Motor neuron (in vitro differentiated cells): Measurements from ENCODE around the gene TRAF3. TPM values are rescaled to one million over a fixed set of nuclear protein-coding genes. Genes with fewer than 3 reads are reported as not detected.
"Not testable (repeated sequence)": the region's sequence is repeated elsewhere in the genome, so short reads cannot be mapped to it uniquely, and the experiment has no call there.

Experiments used
- ATAC-seq, 8 experiments: fragments of 200-7000 bp; cut with Tn5 transposase; replicated peaks in 6 of 8; 2 replicates each; pipeline ENCODE4 v1.8.0; 2021; ENCODE audit warnings: mild to moderate bottlenecking in 8 of 8, moderate library complexity in 8 of 8
- H3K27ac ChIP-seq, 2 donors: fragments of 250-450 bp; sonication (Bioruptor Pico); 2 replicates each; pipeline ENCODE4 v1.9.0; 2021; ENCODE audit warnings: antibody characterized with exemption in 2 of 2, mild to moderate bottlenecking in 2 of 2, moderate library complexity in 1 of 2
- H3K4me1 ChIP-seq, 2 donors: fragments of 250-450 bp; sonication (Bioruptor Pico); replicated peaks in 1 of 2; 2 replicates each; pipeline ENCODE4 v1.6.1; 2021; ENCODE audit warnings: antibody characterized with exemption in 2 of 2, mild to moderate bottlenecking in 2 of 2, moderate library complexity in 1 of 2
- H3K4me3 ChIP-seq, 5 donors: fragments of 250-450 bp; sonication (Bioruptor Pico); 2 replicates each; pipeline ENCODE4 v1.9.0; 2021; ENCODE audit warnings: antibody characterized with exemption in 5 of 5, mild to moderate bottlenecking in 5 of 5, moderate library complexity in 4 of 5
- WGBS, 10 experiments: fragments of 450-650 bp; shearing (Covaris generic); methylation state at CpG; one replicate each; pipeline ENCODE4 v1.0.0; 2022; 5-methylcytosine and 5-hydroxymethylcytosine counted together
- in situ Hi-C, 9 experiments: fragments of 400-800 bp; cut with MboI; loops; one replicate each; pipeline ENCODE4 v1.15.0; 2021; ENCODE audit warnings: low sequenced_read_pairs in 9 of 9, low pct_unique_long_range_greater_than_20kb in 2 of 9; ENCODE audit not compliant: unreplicated experiment in 9 of 9
- total RNA-seq, 8 experiments: library from RNA; unstranded; fragments of 300-600 nt; gene quantifications; 2 replicates each; pipeline versions ENCODE4 v1.2.3 to v1.2.4, GENCODE V29; 2022

The TRAF3 gene
- total RNA-seq, 8 experiments from 2014 or later, result 12.7 to 35.7 (median 17.7) TPM

DNA sequence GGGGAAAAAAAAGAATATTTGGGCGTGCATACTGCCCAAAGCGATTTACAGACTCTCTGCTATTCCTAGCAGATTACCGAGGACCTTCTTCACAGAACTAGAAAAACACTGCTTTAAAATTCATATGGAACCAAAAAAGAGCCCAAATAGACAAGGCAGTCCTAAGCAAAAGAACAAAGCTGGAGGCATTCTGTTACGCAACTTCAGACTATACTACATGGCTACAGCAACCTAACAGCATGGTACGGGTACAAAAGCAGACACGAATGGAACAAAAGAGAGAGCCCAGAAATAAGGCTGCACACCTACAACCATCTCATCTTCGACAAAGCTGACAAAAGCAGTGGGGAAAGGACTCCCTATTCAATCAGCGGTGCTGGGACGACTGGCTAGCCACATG is 56.7 kb downstream of the TRAF3 start:
- in situ Hi-C loops, result no loop called here
- WGBS, 10 experiments, result 83 to 100% (median 94%) methylated on average over 1 to 5 of the region's 9 CpGs; no CpG with 5 or more reads in 3 of the 10 experiments
- no peak for ATAC-seq
- H3K4me1 ChIP-seq, result peaks cover 27 to 31% of the 10 kb centered on the region in 2 donors
- no peak overlapping the region for H3K4me3 ChIP-seq
- H3K27ac ChIP-seq, result peak overlapping the region in 1 of 2 donors; percentile 30

GRCh38 chr14:102835959-102836358 is 58.7 kb downstream of the TRAF3 start:
- peaks cover 12 to 16% of the 10 kb centered on the region in 2 donors for H3K4me1 ChIP-seq
- in situ Hi-C loops, result no loop called here
- ATAC-seq, result no peak
- H3K4me3 ChIP-seq, result no peak overlapping the region
- H3K27ac ChIP-seq, result no peak overlapping the region
- WGBS, 10 experiments, result 80 to 100% (median 93%) methylated on average over 1 to 5 of the region's 5 CpGs; no CpG with 5 or more reads in 3 of the 10 experiments

DNA sequence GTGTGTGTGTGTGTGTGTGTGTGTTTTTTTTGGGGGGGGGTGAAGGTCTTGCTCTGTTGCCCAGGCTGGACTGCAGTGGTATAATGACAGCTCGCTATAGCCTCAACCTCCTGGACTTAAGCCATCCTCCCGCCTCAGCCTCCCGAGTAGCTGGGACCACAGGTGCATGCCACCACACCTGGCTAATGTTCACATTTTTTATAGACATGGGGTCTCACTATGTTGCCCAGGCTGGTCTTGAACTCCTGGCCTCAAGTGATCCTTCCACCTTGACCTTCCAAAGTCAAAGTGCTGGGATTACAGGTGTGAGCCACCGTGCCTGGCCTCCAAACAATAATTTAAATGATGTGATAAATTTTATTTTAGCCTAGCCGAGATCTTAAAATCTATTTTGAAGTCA is 59.9 kb downstream of the TRAF3 start:
- H3K27ac ChIP-seq, in situ Hi-C loops, ATAC-seq, H3K4me3 ChIP-seq: not testable (repeated sequence)
- 74 to 100% (median 96%) methylated on average over 1 to 5 of the region's 5 CpGs; no CpG with 5 or more reads in 1 of the 10 experiments for WGBS, 10 experiments
- H3K4me1 ChIP-seq, result peaks cover 10 to 12% of the 10 kb centered on the region in 2 donors

- ATAC-seq, result peak in 5 of 8 experiments; percentile 46 to 64 (median 59)
- H3K27ac ChIP-seq, result no peak overlapping the region
- in situ Hi-C loops, result no loop called here
- no peak overlapping the region for H3K4me3 ChIP-seq
- peaks cover 10 to 12% of the 10 kb centered on the region in 2 donors for H3K4me1 ChIP-seq
- WGBS, 10 experiments, result 25 to 100% (median 45%) methylated on average over 1 to 4 of the region's 4 CpGs; no CpG with 5 or more reads in 2 of the 10 experiments
Observed at GRCh38 chr14:102838501-102838900, 61.3 kb downstream of the TRAF3 start.

DNA sequence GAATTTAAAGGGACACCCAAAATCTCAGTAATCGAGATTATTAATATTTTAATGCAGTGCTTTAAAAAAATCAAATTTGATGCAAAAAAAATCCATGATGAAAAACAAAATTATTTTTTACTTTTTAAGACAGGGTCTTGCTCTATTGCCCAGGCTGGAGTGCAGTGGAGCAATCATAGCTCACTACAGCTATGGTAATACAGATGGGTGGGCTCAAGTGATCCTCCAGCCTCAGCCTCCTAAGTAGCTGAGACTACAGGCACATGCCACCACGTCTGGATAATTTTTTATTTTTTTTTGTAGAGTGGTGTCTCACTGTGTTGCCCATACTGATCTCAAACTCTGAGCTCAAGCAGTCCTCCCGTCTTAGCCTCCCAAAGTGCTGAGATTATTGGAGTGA is 62.9 kb downstream of the TRAF3 start:
- Histone ChIP-seq H3K4me1 (peaks cover 10 to 12% of the 10 kb centered on the region in 2 donors), H3K27ac (no peak overlapping the region), H3K4me3 (no peak overlapping the region)
- no peak for ATAC-seq
- WGBS, 10 experiments, result 50 to 100% (median 83%) methylated on average over 1 to 3 of the region's 3 CpGs; no CpG with 5 or more reads in 3 of the 10 experiments
- in situ Hi-C loops, result no loop called here

DNA sequence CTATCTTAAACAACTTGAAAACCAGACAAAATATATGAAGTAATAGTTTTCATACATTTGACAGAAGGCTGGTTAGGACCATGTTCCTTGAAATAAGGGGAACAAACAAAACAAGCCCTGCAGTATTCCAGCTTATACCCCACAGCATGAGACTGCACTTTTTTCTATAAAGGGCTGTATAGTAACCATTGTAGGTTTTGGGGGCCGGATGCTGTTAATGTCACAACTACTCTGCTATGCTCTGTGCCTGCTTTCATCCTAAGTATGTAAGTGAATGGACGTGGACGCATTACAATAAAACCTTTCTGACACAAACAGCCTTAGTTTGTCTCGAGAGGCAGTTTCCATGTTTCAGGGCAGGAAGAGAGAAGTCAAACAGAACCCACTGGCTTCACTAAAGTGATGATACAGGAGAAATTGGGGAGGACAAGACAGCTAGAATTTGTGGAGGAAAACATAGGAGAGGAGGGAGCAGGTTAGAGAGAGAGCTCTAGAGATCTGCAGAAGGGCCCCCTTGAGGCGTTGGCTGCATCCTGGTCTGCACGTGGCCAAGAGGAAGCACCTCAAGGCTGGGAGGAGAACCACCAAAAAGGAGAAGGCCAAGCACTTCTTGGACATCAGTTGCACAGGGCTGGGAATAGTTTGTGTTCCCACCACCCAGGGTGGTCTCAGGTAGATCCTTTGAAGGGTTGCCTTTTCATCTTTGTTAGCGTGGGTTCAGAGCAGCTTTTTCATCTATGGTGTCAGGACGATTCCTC is 63.7 kb downstream of the TRAF3 start:
- WGBS, 10 experiments, result 44 to 100% (median 82%) methylated on average over 1 to 7 of the region's 8 CpGs; no CpG with 5 or more reads in 2 of the 10 experiments
- Histone ChIP-seq H3K4me3 (no peak overlapping the region), H3K27ac (no peak overlapping the region), H3K4me1 (peaks cover 10 to 12% of the 10 kb centered on the region in 2 donors)
- peak in 2 of 8 experiments; percentile 26 to 27 for ATAC-seq
- in situ Hi-C loops, result no loop called here

DNA sequence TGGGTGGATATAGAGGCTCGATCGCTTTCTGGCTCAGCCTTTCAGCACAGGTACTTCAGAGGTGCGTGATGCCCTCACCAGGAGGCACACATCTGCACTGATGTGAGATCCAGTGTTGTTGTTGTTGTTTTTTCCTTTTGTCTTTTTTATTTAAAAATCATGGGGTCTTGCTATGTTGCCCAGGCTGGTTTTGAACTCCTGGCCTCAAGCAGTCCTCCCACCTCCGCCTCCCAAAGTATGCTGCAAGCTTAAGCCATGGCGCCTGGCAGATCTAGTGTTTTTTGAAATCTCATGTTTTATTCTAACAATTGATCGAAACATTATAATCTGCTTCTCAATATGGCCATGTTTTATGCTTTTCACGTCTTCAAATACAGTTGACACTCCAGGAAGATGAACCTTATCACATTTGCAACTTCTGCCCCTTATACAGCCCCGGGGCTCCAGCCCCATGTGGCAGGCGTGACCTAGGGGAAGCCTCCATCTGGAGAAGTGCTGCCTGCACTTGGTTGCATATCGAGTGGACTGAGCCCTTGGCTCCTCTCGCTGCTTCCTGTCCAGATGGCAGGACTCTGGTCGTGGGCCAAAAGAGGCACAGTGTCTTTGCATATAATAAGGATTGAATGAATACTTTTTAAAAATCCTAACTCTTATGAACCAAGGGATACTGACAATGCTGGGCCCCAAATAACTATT is 71.7 kb downstream of the TRAF3 start:
- in situ Hi-C loops, result no loop called here
- ATAC-seq, result peak; percentile 49 to 99 (median 78)
- WGBS, 10 experiments, result 38 to 96% (median 66%) methylated on average over 1 to 10 of the region's 12 CpGs; no CpG with 5 or more reads in 3 of the 10 experiments
- Histone ChIP-seq H3K4me3 (no peak overlapping the region), H3K4me1 (peaks cover 3 to 12% of the 10 kb centered on the region in 2 donors), H3K27ac (peak overlapping the region in 1 of 2 donors; percentile 46)

GRCh38 chr14:102849526-102850379 is 72.5 kb downstream of the TRAF3 start:
- in situ Hi-C loops, result no loop called here
- Histone ChIP-seq H3K4me1 (peaks cover 3 to 12% of the 10 kb centered on the region in 2 donors), H3K4me3 (no peak overlapping the region), H3K27ac (no peak overlapping the region)
- peak; percentile 64 to 91 (median 82) for ATAC-seq
- WGBS, 10 experiments, result 27 to 76% (median 56%) methylated on average over 1 to 6 of the region's 6 CpGs

GRCh38 chr14:102853648-102854047 is 76.4 kb downstream of the TRAF3 start:
- in situ Hi-C loops, result no loop called here
- ATAC-seq, result no peak
- Histone ChIP-seq H3K4me1 (peaks cover 11 to 19% of the 10 kb centered on the region in 2 donors), H3K4me3 (no peak overlapping the region), H3K27ac (no peak overlapping the region)
- WGBS, 10 experiments, result 85 to 100% (median 100%) methylated on average over 1 to 7 of the region's 7 CpGs; no CpG with 5 or more reads in 3 of the 10 experiments

- ATAC-seq, result no peak
- H3K27ac ChIP-seq, result no peak overlapping the region
- no peak overlapping the region for H3K4me3 ChIP-seq
- in situ Hi-C loops, result no loop called here
- 86 to 100% (median 96%) methylated on average over 2 to 4 of the region's 4 CpGs; no CpG with 5 or more reads in 2 of the 10 experiments for whole genome bisulfite sequencing, 10 experiments
- H3K4me1 ChIP-seq, result peaks cover 10 to 17% of the 10 kb centered on the region in 2 donors
Observed at GRCh38 chr14:102854091-102854703, 76.9 kb downstream of the TRAF3 start.

DNA sequence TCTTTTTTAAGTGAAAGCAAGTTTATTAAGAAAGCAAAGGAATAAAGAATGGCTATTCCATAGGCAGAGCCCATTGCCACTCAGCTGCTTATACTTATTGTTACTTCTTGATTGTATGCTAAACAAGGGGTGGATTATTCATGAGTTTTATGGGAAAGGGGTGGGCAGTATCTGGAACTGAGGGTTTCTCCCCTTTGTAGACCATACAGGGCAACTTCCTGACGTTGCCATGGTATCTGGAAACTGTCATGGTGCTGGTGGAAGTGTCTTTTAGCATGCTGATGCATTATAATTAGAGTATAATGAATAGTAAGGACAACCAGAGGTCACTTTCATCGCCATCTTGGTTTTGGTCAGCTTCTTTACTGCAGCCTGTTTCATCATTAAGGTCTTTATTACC is 78.9 kb downstream of the TRAF3 start:
- Histone ChIP-seq H3K4me3 (no peak overlapping the region), H3K4me1 (peaks cover 7 to 8% of the 10 kb centered on the region in 2 donors), H3K27ac (peak overlapping the region in 1 of 2 donors; percentile 80)
- peak in 7 of 8 experiments; percentile 46 to 89 (median 76) for ATAC-seq
- 33 to 100% (median 75%) methylated on average over 1 to 2 of the region's 2 CpGs; no CpG with 5 or more reads in 3 of the 10 experiments for WGBS, 10 experiments
- in situ Hi-C loops, result no loop called here

GRCh38 chr14:102857444-102857843 is 80.2 kb downstream of the TRAF3 start:
- Histone ChIP-seq H3K4me3 (no peak overlapping the region), H3K27ac (no peak overlapping the region), H3K4me1 (peaks cover 7 to 8% of the 10 kb centered on the region in 2 donors)
- in situ Hi-C loops, result no loop called here
- WGBS, 10 experiments, result 100% methylated on average over 1 to 2 of the region's 2 CpGs; no CpG with 5 or more reads in 1 of the 10 experiments
- ATAC-seq, result no peak
